Activated CD8-positive, alpha-beta T cell treated with anti-CD3 and anti-CD28 coated beads for 36 hours (primary cell): ENCODE measurements around the gene GCSAM. TPM values are rescaled to one million over a fixed set of nuclear protein-coding genes. Genes with fewer than 3 reads are reported as not detected.
A peak's percentile ranks its signal among the peaks of the same experiment; 100 is the strongest.

Source experiments
- ATAC-seq: fragments of 200-7000 bp; cut with Tn5 transposase; one replicate; pipeline ENCODE4 v1.10.0; 2021; ENCODE audit warnings: mild to moderate bottlenecking, moderate library complexity
- CTCF ChIA-PET: fragments of 350-600 bp; sonication (Branson Sonifier 250); formaldehyde crosslinking; loops from one replicate; lab custom pipeline; 2021; ENCODE audit warnings: antibody characterized with exemption; lab: Charles Lee
- POLR2A ChIA-PET: fragments of 350-600 bp; sonication (Branson Sonifier 250); formaldehyde crosslinking; loops from one replicate; lab custom pipeline; 2021; ENCODE audit warnings: antibody characterized with exemption; lab: Charles Lee
- DNase-seq: peaks from one replicate; pipeline ENCODE4 v3.0.0-alpha.2; 2020
- H3K27ac Mint-ChIP-seq: one replicate; pipeline ENCODE4 v1.8.0; 2021; ENCODE audit warnings: mild to moderate bottlenecking, mixed read lengths
- H3K27me3 Mint-ChIP-seq: one replicate; pipeline ENCODE4 v1.8.0; 2021; ENCODE audit warnings: mixed read lengths
- H3K36me3 Mint-ChIP-seq: one replicate; pipeline ENCODE4 v1.8.0; 2021; ENCODE audit warnings: low read depth, mixed read lengths
- H3K4me1 Mint-ChIP-seq: one replicate; pipeline ENCODE4 v1.8.0; 2021; ENCODE audit warnings: low read depth, mixed read lengths
- H3K4me3 Mint-ChIP-seq: one replicate; pipeline ENCODE4 v1.8.0; 2021; ENCODE audit warnings: mild to moderate bottlenecking, moderate library complexity, mixed read lengths
- H3K9me3 Mint-ChIP-seq: one replicate; pipeline ENCODE4 v1.8.0; 2021; ENCODE audit warnings: mixed read lengths
- CTCF ChIP-seq: fragments of 200-600 bp; IDR thresholded peaks from one replicate; pipeline ENCODE4 v1.8.0; 2022; ENCODE audit warnings: antibody characterized with exemption, mild to moderate bottlenecking
- intact Hi-C: fragments of 100-400 bp; cut with micrococcal nuclease; formaldehyde crosslinking; loops from one replicate; pipeline ENCODE4 v1.10.0; 2022
- total RNA-seq, 2 experiments: library from RNA; stranded (reverse); gene quantifications; one replicate each; pipeline ENCODE4 v1.2.3, GENCODE V29; 2021

GCSAM gene
- 10 to 100 TPM in 1 of 2 experiments, 1 to 10 TPM in 1; 9.9 to 12.9 TPM for total RNA-seq

- H3K4me1 Mint-ChIP-seq = peaks cover 80% of the 10 kb centered on the region
- H3K36me3 Mint-ChIP-seq = peaks cover 1% of the 10 kb centered on the region
- peak within 1 kb of the TSS; percentile 96 for H3K27ac Mint-ChIP-seq
- POLR2A ChIA-PET = interaction anchor here (0.7 to 0.9 kb wide), 2 partner anchors 132 to 168 kb away, joined by 4 read pairs; no protein-coding TSS in a partner anchor
- no peaks in the 10 kb centered on the region for H3K9me3 Mint-ChIP-seq
- DNase-seq (peak; percentile 83), ATAC-seq (peak; percentile 83)
- H3K27me3 Mint-ChIP-seq = no peaks in the 10 kb centered on the region
- TF ChIP-seq CTCF = no peak
- H3K4me3 Mint-ChIP-seq = peak within 1 kb of the TSS; percentile 88
- intact Hi-C loops = loop anchor here (10.0 kb wide), 1 partner anchor 162 kb away; the partner anchor contains the start of gene SLC9C1
- CTCF ChIA-PET = interaction anchor here (0.7 to 2.5 kb wide), 7 partner anchors 14 to 201 kb away, joined by 3 to 9 read pairs (median 4); partner anchors contain the start of gene CD200
Measured at GRCh38 chr3:112132975-112133448, at the start of gene GCSAM. GCSAM (minus strand) TSS chr3:112133248; CDS start chr3:112133120, 128 bp downstream.

GRCh38 chr3:112175646-112176045, 42.6 kb upstream of the GCSAM start:
- CTCF ChIA-PET = interaction anchor here (0.8 kb wide), 1 partner anchor 64 kb away, joined by 4 read pairs; no protein-coding TSS in a partner anchor
- POLR2A ChIA-PET = no interaction called here
- Mint-ChIP-seq H3K36me3 (no peaks in the 10 kb centered on the region), H3K27ac (no peak overlapping the region), H3K4me1 (no peaks in the 10 kb centered on the region), H3K4me3 (no peak overlapping the region), H3K9me3 (no peaks in the 10 kb centered on the region), H3K27me3 (no peaks in the 10 kb centered on the region)
- no peak for ATAC-seq
- no peak for DNase-seq
- intact Hi-C loops = no loop called here
- no peak for TF ChIP-seq CTCF

GRCh38 chr3:112175037-112175436, 42.0 kb upstream of the GCSAM start:
- CTCF ChIA-PET = interaction anchor here (0.8 kb wide), 2 partner anchors 37 to 63 kb away, joined by 3 to 4 read pairs; no protein-coding TSS in a partner anchor
- H3K36me3 Mint-ChIP-seq = no peaks in the 10 kb centered on the region

DNA sequence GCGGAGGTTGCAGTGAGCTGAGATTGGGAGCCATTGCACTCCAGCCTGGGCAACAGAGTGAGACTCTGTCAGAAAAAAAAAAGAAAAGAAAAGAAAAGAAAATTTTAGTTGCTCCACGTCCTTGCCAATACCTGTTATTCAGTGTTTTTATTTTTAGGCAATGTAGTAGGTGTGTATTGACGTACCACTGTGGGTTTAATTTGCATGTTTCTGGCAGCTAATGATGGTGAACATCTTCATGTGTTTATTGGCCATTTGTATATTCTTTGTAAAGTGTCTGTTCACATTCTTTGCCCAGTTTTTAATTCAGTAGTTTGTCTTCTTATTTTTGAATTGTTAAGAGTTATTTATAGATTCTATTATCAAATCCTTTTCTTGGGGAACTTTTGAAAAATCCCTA, 38.1 kb upstream of the GCSAM start:
- DNase-seq (no peak), ATAC-seq (no peak)
- H3K27me3 Mint-ChIP-seq = no peaks in the 10 kb centered on the region
- H3K4me3 Mint-ChIP-seq = no peak overlapping the region
- intact Hi-C loops = no loop called here
- H3K27ac Mint-ChIP-seq = no peak overlapping the region
- no peak for TF ChIP-seq CTCF
- no peaks in the 10 kb centered on the region for H3K4me1 Mint-ChIP-seq
- no peaks in the 10 kb centered on the region for H3K36me3 Mint-ChIP-seq
- POLR2A ChIA-PET = no interaction called here
- H3K9me3 Mint-ChIP-seq = no peaks in the 10 kb centered on the region
- CTCF ChIA-PET = no interaction called here

More at GRCh38 chr3:112175037-112175436, 42.0 kb upstream of the GCSAM start:
- intact Hi-C loops = no loop called here
- Mint-ChIP-seq H3K27me3 (no peaks in the 10 kb centered on the region), H3K9me3 (no peaks in the 10 kb centered on the region), H3K4me1 (no peaks in the 10 kb centered on the region), H3K4me3 (no peak overlapping the region), H3K27ac (no peak overlapping the region)
- ATAC-seq (no peak), DNase-seq (no peak)
- no peak for TF ChIP-seq CTCF
- POLR2A ChIA-PET = no interaction called here

DNA sequence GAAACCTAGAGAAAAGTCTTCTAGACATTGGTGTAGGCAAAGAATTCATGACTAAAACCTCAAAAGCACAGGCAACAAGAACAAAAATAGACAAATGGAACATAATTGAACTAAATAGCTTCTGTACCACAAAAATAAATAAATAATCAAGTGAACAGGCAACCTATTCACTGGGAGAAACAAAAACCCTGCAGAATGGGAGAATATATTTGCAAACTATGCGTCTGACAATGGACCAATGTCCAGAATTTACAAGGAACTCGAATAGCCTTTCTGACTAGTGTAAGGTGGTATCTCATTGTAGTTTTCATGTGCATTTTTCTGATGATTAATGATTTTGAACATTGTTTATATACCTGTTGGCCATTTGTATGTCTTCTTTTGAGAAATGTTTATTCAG, 37.0 kb upstream of the GCSAM start:
- no peak for TF ChIP-seq CTCF
- no peaks in the 10 kb centered on the region for H3K36me3 Mint-ChIP-seq
- no peaks in the 10 kb centered on the region for H3K4me1 Mint-ChIP-seq
- CTCF ChIA-PET = no interaction called here
- intact Hi-C loops = no loop called here
- H3K27ac Mint-ChIP-seq = no peak overlapping the region
- no peak for ATAC-seq
- DNase-seq = no peak
- no peaks in the 10 kb centered on the region for H3K27me3 Mint-ChIP-seq
- H3K4me3 Mint-ChIP-seq = no peak overlapping the region
- no peaks in the 10 kb centered on the region for H3K9me3 Mint-ChIP-seq
- POLR2A ChIA-PET = no interaction called here
